ENCODE measurements around the gene OR5H2. TPM values are rescaled to one million over a fixed set of nuclear protein-coding genes. Genes with fewer than 3 reads are reported as not detected.
"Not testable (repeated sequence)": the region's sequence is repeated elsewhere in the genome, so short reads cannot be mapped to it uniquely, and the experiment has no call there.

Gene OR5H2
- total RNA-seq: not detected

GRCh38 chr3:98282205-98282604 lies at the start of gene OR5H2:
Gene OR5H2 (plus strand): TSS chr3:98282505. CDS start chr3:98282903, 398 bp downstream.
- POLR2A ChIA-PET: no interaction called here
- H3K4me1 Mint-ChIP-seq (ENCODE audit: low read depth): peaks cover 4% of the 10 kb centered on the region
- no peak for DNase-seq
- intact Hi-C loops (cut with micrococcal nuclease): no loop called here
- no peak within 1 kb of the TSS for H3K4me3 Mint-ChIP-seq
- CTCF ChIA-PET: no interaction called here
- H3K9me3 Mint-ChIP-seq: no peaks in the 10 kb centered on the region
- no peaks in the 10 kb centered on the region for H3K27me3 Mint-ChIP-seq
- H3K27ac Mint-ChIP-seq: no peak within 1 kb of the TSS
- no peaks in the 10 kb centered on the region for H3K36me3 Mint-ChIP-seq

- ChIA-PET CTCF (no interaction called here), POLR2A (no interaction called here)
- Mint-ChIP-seq H3K4me1 (ENCODE audit: low read depth) (no peaks in the 10 kb centered on the region), H3K27ac (no peak overlapping the region), H3K27me3 (peaks cover 7% of the 10 kb centered on the region), H3K4me3 (no peak overlapping the region), H3K36me3 (no peaks in the 10 kb centered on the region), H3K9me3 (no peaks in the 10 kb centered on the region)
- no peak for DNase-seq
- intact Hi-C loops (cut with micrococcal nuclease): no loop called here
Observed at GRCh38 chr3:98233468-98233867, 48.8 kb upstream of the OR5H2 start.

GRCh38 chr3:98240131-98240530 lies 42.2 kb upstream of the OR5H2 start:
- CTCF ChIA-PET: no interaction called here
- Mint-ChIP-seq H3K4me3 (no peak overlapping the region), H3K9me3 (no peaks in the 10 kb centered on the region), H3K36me3 (no peaks in the 10 kb centered on the region), H3K4me1 (ENCODE audit: low read depth) (no peaks in the 10 kb centered on the region), H3K27me3 (peaks cover 7% of the 10 kb centered on the region), H3K27ac (no peak overlapping the region)
- POLR2A ChIA-PET: no interaction called here
- intact Hi-C loops (cut with micrococcal nuclease): no loop called here
- no peak for DNase-seq

GRCh38 chr3:98242155-98242554 lies 40.1 kb upstream of the OR5H2 start:
- DNase-seq: no peak
- no peaks in the 10 kb centered on the region for H3K36me3 Mint-ChIP-seq
- no peaks in the 10 kb centered on the region for H3K4me1 Mint-ChIP-seq (ENCODE audit: low read depth)
- intact Hi-C loops (cut with micrococcal nuclease): no loop called here
- no peaks in the 10 kb centered on the region for H3K9me3 Mint-ChIP-seq
- no peak overlapping the region for H3K4me3 Mint-ChIP-seq
- CTCF ChIA-PET: no interaction called here
- POLR2A ChIA-PET: no interaction called here
- peaks cover 5% of the 10 kb centered on the region for H3K27me3 Mint-ChIP-seq
- H3K27ac Mint-ChIP-seq: no peak overlapping the region

- Mint-ChIP-seq H3K36me3 (no peaks in the 10 kb centered on the region), H3K27ac (no peak overlapping the region), H3K4me3 (no peak overlapping the region), H3K4me1 (ENCODE audit: low read depth) (no peaks in the 10 kb centered on the region), H3K9me3 (no peaks in the 10 kb centered on the region), H3K27me3 (peaks cover 2% of the 10 kb centered on the region)
- POLR2A ChIA-PET: no interaction called here
- intact Hi-C loops (cut with micrococcal nuclease): no loop called here
- no peak for DNase-seq
- CTCF ChIA-PET: no interaction called here
Observed at GRCh38 chr3:98243843-98244242, 38.5 kb upstream of the OR5H2 start.

GRCh38 chr3:98246142-98246541 lies 36.2 kb upstream of the OR5H2 start:
- Mint-ChIP-seq H3K27me3 (peaks cover 2% of the 10 kb centered on the region), H3K4me3 (no peak overlapping the region), H3K4me1 (ENCODE audit: low read depth) (no peaks in the 10 kb centered on the region), H3K9me3 (no peaks in the 10 kb centered on the region), H3K36me3 (no peaks in the 10 kb centered on the region), H3K27ac (no peak overlapping the region)
- ChIA-PET POLR2A (no interaction called here), CTCF (interaction anchor here (0.9 kb wide), 1 partner anchor 10 kb away, joined by 3 read pairs; no protein-coding TSS in a partner anchor)
- intact Hi-C loops (cut with micrococcal nuclease): no loop called here
- DNase-seq: no peak

- intact Hi-C loops (cut with micrococcal nuclease); H3K9me3 Mint-ChIP-seq: not testable (repeated sequence)
Observed at GRCh38 chr3:98256026-98256425, 26.3 kb upstream of the OR5H2 start.

GRCh38 chr3:98259707-98260106 lies 22.6 kb upstream of the OR5H2 start:
- ChIA-PET POLR2A (no interaction called here), CTCF (interaction anchor here (2.2 kb wide), 1 partner anchor 17 kb away, joined by 5 read pairs; no protein-coding TSS in a partner anchor)
- intact Hi-C loops (cut with micrococcal nuclease): no loop called here
- Mint-ChIP-seq H3K27ac (no peak overlapping the region), H3K4me1 (ENCODE audit: low read depth) (no peaks in the 10 kb centered on the region), H3K27me3 (peaks cover 3% of the 10 kb centered on the region), H3K4me3 (no peak overlapping the region), H3K9me3 (no peaks in the 10 kb centered on the region), H3K36me3 (no peaks in the 10 kb centered on the region)
- DNase-seq: no peak

More at GRCh38 chr3:98256026-98256425, 26.3 kb upstream of the OR5H2 start:
- DNase-seq; H3K36me3 Mint-ChIP-seq; H3K4me3 Mint-ChIP-seq; H3K27ac Mint-ChIP-seq; POLR2A ChIA-PET; H3K27me3 Mint-ChIP-seq; H3K4me1 Mint-ChIP-seq (ENCODE audit: low read depth): not testable (repeated sequence)
- CTCF ChIA-PET: interaction anchor here (1.0 kb wide), 1 partner anchor 10 kb away, joined by 3 read pairs; no protein-coding TSS in a partner anchor

GRCh38 chr3:98262046-98262445 lies 20.3 kb upstream of the OR5H2 start:
- no peak overlapping the region for H3K27ac Mint-ChIP-seq
- H3K4me3 Mint-ChIP-seq: no peak overlapping the region
- H3K9me3 Mint-ChIP-seq: no peaks in the 10 kb centered on the region
- H3K36me3 Mint-ChIP-seq: no peaks in the 10 kb centered on the region
- ChIA-PET POLR2A (no interaction called here), CTCF (no interaction called here)
- no peak for DNase-seq
- intact Hi-C loops (cut with micrococcal nuclease): no loop called here
- no peaks in the 10 kb centered on the region for H3K4me1 Mint-ChIP-seq (ENCODE audit: low read depth)
- peaks cover 3% of the 10 kb centered on the region for H3K27me3 Mint-ChIP-seq

- no peak within 1 kb of the TSS for H3K27ac Mint-ChIP-seq
- DNase-seq: no peak
- H3K4me1 Mint-ChIP-seq (ENCODE audit: low read depth): no peaks in the 10 kb centered on the region
- intact Hi-C loops (cut with micrococcal nuclease): no loop called here
- H3K9me3 Mint-ChIP-seq: peaks cover 1% of the 10 kb centered on the region
- peaks cover 3% of the 10 kb centered on the region for H3K27me3 Mint-ChIP-seq
- no peaks in the 10 kb centered on the region for H3K36me3 Mint-ChIP-seq
- H3K4me3 Mint-ChIP-seq: no peak within 1 kb of the TSS
- POLR2A ChIA-PET: no interaction called here
- CTCF ChIA-PET: no interaction called here
Observed at GRCh38 chr3:98263944-98264343, 18.4 kb upstream of the OR5H2 start, which contains the start of gene OR5H6. Gene OR5H6 (plus strand): TSS chr3:98264244. CDS start chr3:98264333, 89 bp downstream.

GRCh38 chr3:98269846-98270245 lies 12.5 kb upstream of the OR5H2 start:
- intact Hi-C loops (cut with micrococcal nuclease): no loop called here
- Mint-ChIP-seq H3K4me1 (ENCODE audit: low read depth) (no peaks in the 10 kb centered on the region), H3K27ac (no peak overlapping the region), H3K27me3 (peaks cover 11% of the 10 kb centered on the region), H3K4me3 (no peak overlapping the region), H3K9me3 (peaks cover 21% of the 10 kb centered on the region), H3K36me3 (peaks cover 3% of the 10 kb centered on the region)
- CTCF ChIA-PET: no interaction called here
- POLR2A ChIA-PET: no interaction called here
- no peak for DNase-seq

- POLR2A ChIA-PET: no interaction called here
- Mint-ChIP-seq H3K27ac (no peak overlapping the region), H3K4me1 (ENCODE audit: low read depth) (no peaks in the 10 kb centered on the region), H3K36me3 (peaks cover 3% of the 10 kb centered on the region), H3K27me3 (peaks cover 11% of the 10 kb centered on the region), H3K4me3 (no peak overlapping the region), H3K9me3 (peaks cover 21% of the 10 kb centered on the region)
- no peak for DNase-seq
- CTCF ChIA-PET: no interaction called here
- intact Hi-C loops (cut with micrococcal nuclease): no loop called here
Observed at GRCh38 chr3:98272126-98272525, 10.2 kb upstream of the OR5H2 start.

GRCh38 chr3:98274914-98275313 lies 7.4 kb upstream of the OR5H2 start:
- CTCF ChIA-PET: no interaction called here

More at GRCh38 chr3:98274914-98275313, 7.4 kb upstream of the OR5H2 start:
- peaks cover 12% of the 10 kb centered on the region for H3K9me3 Mint-ChIP-seq
- H3K4me3 Mint-ChIP-seq: no peak overlapping the region
- intact Hi-C loops (cut with micrococcal nuclease): no loop called here
- DNase-seq: no peak
- H3K36me3 Mint-ChIP-seq: peaks cover 2% of the 10 kb centered on the region
- POLR2A ChIA-PET: no interaction called here
- no peak overlapping the region for H3K27ac Mint-ChIP-seq
- peaks cover 4% of the 10 kb centered on the region for H3K4me1 Mint-ChIP-seq (ENCODE audit: low read depth)
- H3K27me3 Mint-ChIP-seq: peaks cover 11% of the 10 kb centered on the region
